Neural cell (in vitro differentiated cells): ENCODE data around the gene RAB2B. TPM values are rescaled to one million over a fixed set of nuclear protein-coding genes. Genes with fewer than 3 reads are reported as not detected.

Source experiments
- H2AFZ ChIP-seq: fragments of 200-600, 300-800 bp; sonication (generic), shearing (Covaris generic); 2 replicates; pipeline ENCODE4 v1.6.0; 2014; ENCODE audit warnings: low read depth, mild to moderate bottlenecking, antibody characterized with exemption, low read length, moderate library complexity
- H3F3A ChIP-seq: fragments of 200-600 bp; shearing (Covaris generic); 2 replicates; pipeline ENCODE4 v1.6.1; 2016; ENCODE audit warnings: mild to moderate bottlenecking, moderate library complexity, mixed read lengths, antibody characterized with exemption, low read length; ENCODE audit not compliant: insufficient read depth, poor library complexity, severe bottlenecking
- H3K27ac ChIP-seq: fragments of 200-600, 300-800 bp; sonication (generic), shearing (Covaris generic); 2 replicates; pipeline ENCODE4 v1.5.1; 2014; ENCODE audit warnings: mild to moderate bottlenecking, low read length, moderate library complexity
- H3K27me3 ChIP-seq: fragments of 300-800, 200-600 bp; sonication (generic), shearing (Covaris generic); 2 replicates; pipeline ENCODE4 v1.6.0; 2014; ENCODE audit warnings: mild to moderate bottlenecking, low read depth, low read length, moderate library complexity; ENCODE audit not compliant: insufficient read depth
- H3K36me3 ChIP-seq: fragments of 300-800, 200-600 bp; sonication (generic), shearing (Covaris generic); 2 replicates; pipeline ENCODE4 v1.5.1; 2014; ENCODE audit warnings: mild to moderate bottlenecking, antibody characterized with exemption, low read length, moderate library complexity; ENCODE audit not compliant: insufficient read depth
- H3K4me2 ChIP-seq: fragments of 300-800, 200-600 bp; sonication (generic), shearing (Covaris generic); 2 replicates; pipeline ENCODE4 v1.6.0; 2014; ENCODE audit warnings: mild to moderate bottlenecking, low read length
- H3K4me3 ChIP-seq: fragments of 300-800, 200-600 bp; sonication (generic), shearing (Covaris generic); 2 replicates; pipeline ENCODE4 v1.5.1; 2014; ENCODE audit warnings: mild to moderate bottlenecking, low read length, moderate library complexity
- H3K79me2 ChIP-seq: fragments of 200-600 bp; shearing (Covaris generic); replicated peaks from 2 replicates; pipeline ENCODE4 v1.6.0; 2014; ENCODE audit warnings: mild to moderate bottlenecking, low read length, moderate library complexity; ENCODE audit not compliant: insufficient read depth
- H3K9ac ChIP-seq: fragments of 300-800, 200-600 bp; sonication (generic), shearing (Covaris generic); 2 replicates; pipeline ENCODE4 v1.6.1; 2016; ENCODE audit warnings: mild to moderate bottlenecking, low read length, mixed read lengths
- H3K9me2 ChIP-seq: fragments of 200-600 bp; shearing (Covaris generic); 2 replicates; pipeline ENCODE4 v1.6.1; 2016; ENCODE audit warnings: mild to moderate bottlenecking, low read length, mixed read lengths; ENCODE audit not compliant: insufficient read depth
- H3K9me3 ChIP-seq: fragments of 200-600, 300-800 bp; sonication (generic), shearing (Covaris generic); 2 replicates; pipeline ENCODE4 v1.6.1; 2016; ENCODE audit warnings: mild to moderate bottlenecking, mixed run types, low read length, moderate library complexity, mixed read lengths
- H4K20me1 ChIP-seq: fragments of 200-600 bp; shearing (Covaris generic); 2 replicates; pipeline ENCODE4 v1.6.1; 2016; ENCODE audit warnings: mild to moderate bottlenecking, mixed run types; ENCODE audit not compliant: insufficient read depth
- EP300 ChIP-seq: fragments of 450-650 bp; conservative IDR thresholded peaks from 2 replicates; pipeline ENCODE4 v1.6.1; 2014; ENCODE audit warnings: antibody characterized with exemption, mild to moderate bottlenecking, moderate library complexity; ENCODE audit not compliant: poor library complexity, severe bottlenecking
- EZH2 ChIP-seq: fragments of 200-600, 300-800 bp; shearing (Covaris generic), sonication (generic); IDR thresholded peaks from 2 replicates; pipeline ENCODE4 v1.6.1; 2014; ENCODE audit warnings: antibody characterized with exemption, low read length, borderline replicate concordance, mild to moderate bottlenecking; ENCODE audit not compliant: insufficient read depth, poor library complexity, severe bottlenecking
- MXI1 ChIP-seq: fragments of 450-650 bp; conservative IDR thresholded peaks from 2 replicates; pipeline ENCODE4 v1.6.1; 2014; ENCODE audit warnings: antibody characterized with exemption, mild to moderate bottlenecking; ENCODE audit not compliant: poor library complexity, severe bottlenecking
- POLR2AphosphoS5 ChIP-seq: IDR thresholded peaks from 2 replicates; pipeline ENCODE4 v1.6.1; 2012
- RAD21 ChIP-seq: fragments of 450-650 bp; conservative IDR thresholded peaks from 2 replicates; pipeline ENCODE4 v1.6.1; 2014; ENCODE audit warnings: antibody characterized with exemption, mild to moderate bottlenecking, moderate library complexity
- REST ChIP-seq: IDR thresholded peaks from 2 replicates; pipeline ENCODE4 v1.6.1; 2012; ENCODE audit warnings: borderline replicate concordance
- SMC3 ChIP-seq: fragments of 450-650 bp; conservative IDR thresholded peaks from 2 replicates; pipeline ENCODE4 v1.6.1; 2014; ENCODE audit warnings: antibody characterized with exemption, mild to moderate bottlenecking, moderate library complexity; ENCODE audit not compliant: poor library complexity
- TAF1 ChIP-seq: IDR thresholded peaks from 2 replicates; pipeline ENCODE4 v1.6.1; 2012; ENCODE audit warnings: low read depth
- polyA plus RNA-seq: library from polyadenylated mRNA; depleted of rRNA; stranded (reverse); fragments of >200 nt; gene quantifications from 2 replicates; pipeline ENCODE4 v1.2.3, GENCODE V29; 2014
- TF ChIP-seq, protein P1 (sequence below): fragments of 450-650 bp; IDR thresholded peaks from 2 replicates; pipeline ENCODE4 v1.5.1; 2014; ENCODE audit warnings: antibody characterized with exemption, mild to moderate bottlenecking, moderate library complexity; ENCODE audit not compliant: poor library complexity, severe bottlenecking

The RAB2B gene
- polyA plus RNA-seq, 1 donor from 2014 or later: 47.9 TPM

DNA sequence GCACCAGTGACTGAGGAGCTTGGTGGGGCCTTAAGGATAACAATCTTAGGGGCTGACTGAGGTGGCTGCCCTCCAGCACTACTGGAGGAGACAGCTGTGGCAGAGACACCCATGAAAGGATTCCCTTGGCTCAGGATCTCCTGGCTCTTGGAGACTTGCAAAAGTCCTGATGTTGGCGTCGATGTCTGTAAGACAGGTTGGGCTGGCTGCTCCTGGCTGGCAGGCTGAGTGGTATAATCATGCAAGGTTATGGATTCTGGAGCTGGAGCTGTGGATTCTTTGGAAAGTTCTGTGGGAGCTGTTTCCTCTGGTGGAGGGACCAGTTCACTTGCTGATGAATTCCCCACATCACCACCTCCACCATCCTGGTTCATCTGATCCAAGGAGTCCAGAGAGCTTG is 45.6 kb downstream of the RAB2B start:
- no peaks in the 10 kb centered on the region for H4K20me1 ChIP-seq
- H3K27ac ChIP-seq: no peak overlapping the region
- TF ChIP-seq, protein P1, sequence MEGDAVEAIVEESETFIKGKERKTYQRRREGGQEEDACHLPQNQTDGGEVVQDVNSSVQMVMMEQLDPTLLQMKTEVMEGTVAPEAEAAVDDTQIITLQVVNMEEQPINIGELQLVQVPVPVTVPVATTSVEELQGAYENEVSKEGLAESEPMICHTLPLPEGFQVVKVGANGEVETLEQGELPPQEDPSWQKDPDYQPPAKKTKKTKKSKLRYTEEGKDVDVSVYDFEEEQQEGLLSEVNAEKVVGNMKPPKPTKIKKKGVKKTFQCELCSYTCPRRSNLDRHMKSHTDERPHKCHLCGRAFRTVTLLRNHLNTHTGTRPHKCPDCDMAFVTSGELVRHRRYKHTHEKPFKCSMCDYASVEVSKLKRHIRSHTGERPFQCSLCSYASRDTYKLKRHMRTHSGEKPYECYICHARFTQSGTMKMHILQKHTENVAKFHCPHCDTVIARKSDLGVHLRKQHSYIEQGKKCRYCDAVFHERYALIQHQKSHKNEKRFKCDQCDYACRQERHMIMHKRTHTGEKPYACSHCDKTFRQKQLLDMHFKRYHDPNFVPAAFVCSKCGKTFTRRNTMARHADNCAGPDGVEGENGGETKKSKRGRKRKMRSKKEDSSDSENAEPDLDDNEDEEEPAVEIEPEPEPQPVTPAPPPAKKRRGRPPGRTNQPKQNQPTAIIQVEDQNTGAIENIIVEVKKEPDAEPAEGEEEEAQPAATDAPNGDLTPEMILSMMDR: no peak
- no peak for TF ChIP-seq EZH2
- TF ChIP-seq RAD21: no peak
- TF ChIP-seq SMC3: no peak
- TF ChIP-seq REST: no peak
- TF ChIP-seq EP300: no peak
- no peak for TF ChIP-seq MXI1
- TF ChIP-seq POLR2AphosphoS5: no peak
- TF ChIP-seq TAF1: no peak
- peaks cover 22% of the 10 kb centered on the region for H3K36me3 ChIP-seq
- H3K4me2 ChIP-seq: no peak overlapping the region
- H3K9me3 ChIP-seq: no peaks in the 10 kb centered on the region
- H3K79me2 ChIP-seq: peaks cover 62% of the 10 kb centered on the region
- no peak overlapping the region for H3K9ac ChIP-seq
- no peaks in the 10 kb centered on the region for H3K9me2 ChIP-seq
- H3K4me3 ChIP-seq: no peak overlapping the region
- no peak overlapping the region for H2AFZ ChIP-seq
- no peaks in the 10 kb centered on the region for H3F3A ChIP-seq
- H3K27me3 ChIP-seq: no peaks in the 10 kb centered on the region

- Histone ChIP-seq H3K36me3 (peaks cover 27% of the 10 kb centered on the region), H3K4me2 (no peak overlapping the region), H3K27me3 (no peaks in the 10 kb centered on the region), H3K9me2 (no peaks in the 10 kb centered on the region), H3K9ac (no peak overlapping the region), H4K20me1 (no peaks in the 10 kb centered on the region), H2AFZ (no peak overlapping the region), H3K4me3 (no peak overlapping the region), H3F3A (no peaks in the 10 kb centered on the region), H3K27ac (no peak overlapping the region), H3K9me3 (no peaks in the 10 kb centered on the region), H3K79me2 (peaks cover 41% of the 10 kb centered on the region)
- no peak for TF ChIP-seq MXI1
- TF ChIP-seq TAF1: no peak
- TF ChIP-seq REST: no peak
- TF ChIP-seq EZH2: no peak
- no peak for TF ChIP-seq SMC3
- no peak for TF ChIP-seq EP300
- no peak for TF ChIP-seq RAD21
- no peak for TF ChIP-seq POLR2AphosphoS5
- TF ChIP-seq, protein P1: no peak
Measured at GRCh38 chr14:21428930-21429329, 47.8 kb downstream of the RAB2B start.
